HG03060 (cell line): Measurements from ENCODE around the gene PCDH9.
"Not testable (repeated sequence)": the region's sequence is repeated elsewhere in the genome, so short reads cannot be mapped to it uniquely, and the experiment has no call there.

ENCODE experiments used
- ATAC-seq: cut with Tn5 transposase; IDR thresholded peaks from one replicate; pipeline ENCODE4 v1.9.1; 2021; ENCODE audit warnings: low read depth, moderate number of reproducible peaks; ENCODE audit not compliant: unreplicated experiment

PCDH9 gene

DNA sequence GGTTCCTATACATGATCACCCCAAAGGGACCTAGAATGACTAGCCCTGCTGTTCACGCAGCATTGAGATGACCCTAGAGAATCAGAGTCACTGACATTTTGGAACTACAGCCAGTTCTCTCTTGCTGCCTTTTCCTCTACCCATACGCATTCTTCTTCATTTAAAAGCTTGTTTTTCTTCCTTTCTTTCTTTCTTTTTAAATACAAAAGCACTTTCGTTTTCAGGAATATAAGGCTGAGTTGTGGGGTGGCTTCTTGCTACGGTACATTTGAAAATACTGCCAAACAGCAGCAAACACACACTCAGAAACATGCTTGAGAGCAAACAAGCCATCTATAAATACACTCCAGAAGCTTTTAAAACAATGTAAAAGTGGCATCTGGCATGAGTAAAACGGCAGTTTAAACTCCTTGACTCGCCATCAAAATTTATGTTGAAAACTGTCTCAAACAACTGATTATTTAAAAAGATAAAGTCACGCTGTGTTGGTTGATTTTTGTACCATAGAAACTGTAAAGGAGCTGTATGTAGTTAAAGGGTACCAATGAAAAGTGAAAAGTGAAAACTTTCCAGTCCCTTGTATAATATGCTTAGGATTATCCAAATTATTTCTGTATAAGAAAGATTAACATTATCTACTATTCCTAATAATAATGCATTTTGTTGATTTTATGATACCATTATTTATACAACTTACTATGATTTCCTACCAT, 95.6 kb downstream of the PCDH9 start:
- no peak for ATAC-seq

DNA sequence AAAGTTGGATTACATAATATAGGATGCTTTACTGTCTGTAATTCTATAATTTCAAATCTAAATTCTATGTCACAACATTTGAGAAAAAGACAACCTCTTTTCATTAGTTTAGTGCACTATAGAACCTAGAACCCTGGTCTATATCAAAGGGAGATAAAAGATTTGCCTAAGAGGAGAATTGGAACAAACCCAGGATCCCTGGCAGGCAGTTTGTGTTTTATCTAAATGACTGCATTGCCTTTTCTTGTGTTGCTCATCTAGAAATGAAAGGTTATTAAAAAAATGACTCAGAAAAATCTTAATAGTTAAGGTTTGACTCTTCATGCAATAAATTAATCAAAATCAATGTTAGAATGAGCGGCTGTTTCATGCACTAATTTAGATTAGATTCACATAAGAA, 96.7 kb downstream of the PCDH9 start:
- no peak for ATAC-seq

DNA sequence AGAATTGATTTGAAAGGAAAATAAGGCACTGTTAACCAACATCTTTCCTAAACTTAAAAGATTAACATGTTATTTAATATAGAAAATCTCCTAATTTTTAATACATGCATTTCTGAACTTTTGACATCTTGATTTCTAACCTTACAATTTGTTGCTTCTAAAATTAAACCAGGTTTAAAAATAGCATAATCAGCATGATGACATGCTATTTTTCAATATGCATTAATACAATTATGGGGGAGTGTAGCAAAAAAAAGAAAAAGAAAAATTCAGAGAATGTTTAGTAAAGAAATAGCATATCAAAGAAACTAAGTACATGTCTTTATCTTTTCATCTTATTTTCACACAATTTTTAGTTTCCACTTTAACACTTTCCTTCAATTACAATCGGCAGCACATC, 98.7 kb downstream of the PCDH9 start:
- no peak for ATAC-seq

DNA sequence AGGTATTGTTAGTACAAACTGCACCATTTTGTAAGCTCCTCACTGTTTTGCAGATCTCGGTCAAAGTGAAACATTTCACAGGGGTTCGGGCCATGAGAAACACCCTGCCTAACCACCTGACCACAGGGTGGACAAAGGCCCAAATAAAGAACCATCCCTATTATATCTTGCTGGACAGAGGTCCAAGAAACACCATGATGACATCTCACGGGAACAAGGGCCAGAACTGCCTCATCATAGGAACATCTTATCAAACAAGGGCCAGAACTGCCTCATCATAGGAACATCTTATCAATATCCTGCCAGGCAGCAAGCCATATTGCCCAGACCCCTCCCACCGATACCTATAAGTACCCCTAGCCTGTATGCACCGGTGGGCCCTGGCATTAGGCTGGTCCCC, 99.7 kb downstream of the PCDH9 start:
- ATAC-seq: no peak

DNA sequence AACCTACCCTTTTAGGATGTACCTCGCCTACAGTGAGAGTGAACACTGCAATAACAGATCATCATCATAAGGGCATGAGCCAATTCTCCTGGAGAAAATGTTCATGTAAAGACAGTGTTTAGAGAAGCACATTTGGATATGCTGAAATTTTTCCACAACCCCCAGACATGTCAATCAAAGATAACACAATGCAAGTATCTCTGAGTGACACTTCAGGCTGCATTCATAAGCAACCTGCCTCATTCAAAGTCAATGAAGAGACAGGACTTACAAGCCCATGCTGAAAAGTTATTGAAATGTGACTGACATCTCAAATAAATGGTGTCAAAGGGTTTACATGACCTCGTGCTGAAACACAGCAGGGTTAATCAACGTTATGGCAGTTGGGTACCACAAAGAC, 102.0 kb downstream of the PCDH9 start:
- ATAC-seq: no peak

DNA sequence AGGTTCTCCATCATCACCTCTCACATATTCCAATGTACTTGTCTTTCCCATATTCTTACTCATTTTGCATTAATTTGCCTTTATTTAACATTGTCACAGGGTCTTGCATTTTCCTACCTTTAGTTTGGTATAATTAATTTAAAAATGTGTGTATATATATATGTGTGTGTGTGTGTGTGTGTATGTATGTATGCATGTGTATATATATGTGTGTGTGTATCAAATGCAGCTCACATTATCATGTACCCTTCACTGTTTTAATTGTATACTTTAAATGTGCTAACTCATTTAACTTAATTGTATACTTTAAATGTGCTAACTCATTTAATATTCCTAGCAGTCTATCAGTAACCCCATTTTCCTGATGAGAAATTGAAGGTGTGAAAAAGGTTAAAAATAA, 104.5 kb downstream of the PCDH9 start:
- no peak for ATAC-seq

DNA sequence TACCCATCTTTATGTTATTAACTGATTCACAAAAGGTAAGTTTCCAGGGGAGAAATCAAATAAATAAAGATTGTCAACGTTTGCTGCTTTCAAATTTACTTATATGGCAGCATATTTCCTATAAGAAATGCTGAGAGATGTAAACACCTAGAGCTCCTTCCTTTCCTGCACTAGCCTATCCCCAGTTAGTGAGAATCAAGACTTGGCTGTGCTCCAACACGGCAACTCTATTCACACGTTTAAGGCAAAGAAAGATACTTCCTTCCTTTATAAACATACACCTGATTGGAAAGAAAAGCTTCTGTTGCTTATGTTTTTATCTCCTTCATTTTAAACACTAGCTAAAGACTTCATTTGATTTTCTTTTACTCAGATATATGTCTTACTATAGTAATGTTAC, 107.0 kb downstream of the PCDH9 start:
- no peak for ATAC-seq

DNA sequence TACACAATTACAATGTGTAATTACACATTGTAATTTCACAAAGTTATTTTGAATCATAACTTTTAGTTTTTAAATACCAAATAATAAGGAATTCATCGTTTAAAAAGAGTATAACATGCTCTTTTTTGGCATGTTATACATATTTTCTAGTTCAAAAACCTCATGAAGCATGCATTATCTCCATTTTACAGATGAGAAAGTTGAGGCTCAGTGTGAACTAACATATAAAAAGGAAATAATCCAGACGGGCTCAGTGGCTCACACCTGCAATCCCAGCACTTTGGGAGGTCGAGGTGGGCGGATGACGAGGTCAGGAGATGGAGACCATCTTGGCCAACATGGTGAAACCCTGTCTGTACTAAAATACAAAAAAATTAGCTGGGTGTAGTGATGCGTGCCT, 107.9 kb downstream of the PCDH9 start:
- no peak for ATAC-seq

DNA sequence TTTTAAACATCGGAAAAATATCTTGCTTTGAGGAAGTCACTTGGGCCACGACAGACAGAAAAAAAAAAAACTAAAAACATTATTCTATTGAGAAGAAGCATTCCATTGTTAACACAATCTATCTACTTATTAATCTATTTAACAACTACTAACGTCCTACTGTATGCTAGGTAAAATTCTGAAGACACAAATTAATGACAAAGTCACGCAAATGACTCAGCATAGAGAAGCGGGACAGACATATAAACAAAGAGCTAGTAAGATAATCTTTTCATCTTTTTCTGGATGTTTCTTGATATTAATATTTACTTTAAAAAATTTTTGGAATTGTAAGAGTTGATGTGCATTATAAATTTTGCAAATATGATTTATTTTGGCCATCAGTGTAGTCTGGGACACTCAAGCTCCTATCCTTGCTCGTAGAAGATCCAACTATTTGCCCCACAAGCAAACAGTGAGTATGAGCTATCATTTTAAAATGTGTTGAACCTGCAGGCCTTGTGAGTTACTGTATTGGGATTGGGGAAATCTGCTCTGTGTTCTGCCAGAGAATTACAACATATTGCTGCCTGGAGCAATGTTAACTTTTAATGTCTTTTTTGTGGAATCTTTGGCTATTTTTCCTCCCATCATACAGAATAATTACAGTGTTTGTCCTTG, 109.1 kb downstream of the PCDH9 start:
- no peak for ATAC-seq

DNA sequence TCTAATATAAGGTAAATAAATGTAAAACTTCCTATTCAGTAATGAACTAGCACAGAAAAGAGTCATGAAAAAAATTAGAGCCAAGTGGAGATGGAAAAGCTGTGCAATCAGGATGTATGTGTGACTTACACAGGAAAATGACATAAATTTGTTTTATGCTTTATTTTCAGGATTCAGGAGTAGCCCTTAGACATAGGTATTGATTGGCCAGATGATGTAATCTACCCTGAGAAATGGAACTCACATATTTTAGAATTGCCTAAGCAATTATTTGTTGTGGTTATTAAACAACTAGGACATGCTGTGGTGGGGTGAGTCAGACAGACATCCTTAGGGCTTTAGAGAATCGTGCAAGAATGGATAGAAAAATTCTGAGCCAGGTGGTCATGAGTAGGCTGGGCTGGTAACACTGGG, 110.6 kb downstream of the PCDH9 start:
- ATAC-seq: no peak

DNA sequence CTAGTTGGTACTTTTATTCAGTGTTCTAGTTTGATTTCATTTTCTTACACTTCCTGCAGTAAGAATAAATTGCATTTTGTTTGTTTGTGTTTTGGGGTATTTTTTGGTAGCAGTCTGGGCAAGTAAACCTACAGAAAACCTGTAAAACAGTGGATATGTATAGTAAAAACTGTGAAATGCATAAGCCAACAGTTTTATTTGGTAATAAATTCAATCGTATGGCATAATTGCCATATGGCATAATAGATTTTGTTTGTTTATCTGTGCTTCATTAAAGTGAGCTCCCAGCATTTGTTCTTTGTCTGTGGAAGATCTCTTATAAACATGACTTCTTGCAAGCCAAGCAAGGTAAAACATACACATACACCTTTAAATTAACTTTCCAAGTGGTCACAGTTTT, 111.9 kb downstream of the PCDH9 start:
- ATAC-seq: no peak

DNA sequence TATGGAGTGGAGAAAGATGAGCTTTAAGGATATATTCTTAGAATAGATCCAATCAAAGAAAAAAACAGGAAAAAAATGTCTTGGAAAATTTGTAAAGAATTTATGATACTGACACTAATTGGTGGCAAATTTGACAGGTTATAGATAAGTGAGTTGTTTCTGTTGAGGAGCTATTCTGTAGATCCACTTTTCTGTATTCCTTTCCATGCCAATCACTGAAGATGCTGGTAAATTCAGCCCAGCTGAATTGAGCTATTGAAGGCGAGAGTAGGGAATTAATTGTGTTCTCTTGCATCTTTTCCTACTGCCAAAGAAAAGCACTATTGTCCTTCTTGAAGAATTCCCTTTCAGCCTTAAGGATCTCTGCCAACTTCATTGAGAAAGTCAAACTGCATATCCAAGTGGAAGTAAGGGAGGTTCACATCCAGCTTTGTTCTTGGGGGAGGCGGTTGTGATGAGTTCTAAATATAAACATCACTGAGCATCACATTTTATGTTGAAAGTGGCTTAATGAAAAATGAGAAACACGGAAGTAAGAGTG, 113.1 kb downstream of the PCDH9 start:
- ATAC-seq: no peak

DNA sequence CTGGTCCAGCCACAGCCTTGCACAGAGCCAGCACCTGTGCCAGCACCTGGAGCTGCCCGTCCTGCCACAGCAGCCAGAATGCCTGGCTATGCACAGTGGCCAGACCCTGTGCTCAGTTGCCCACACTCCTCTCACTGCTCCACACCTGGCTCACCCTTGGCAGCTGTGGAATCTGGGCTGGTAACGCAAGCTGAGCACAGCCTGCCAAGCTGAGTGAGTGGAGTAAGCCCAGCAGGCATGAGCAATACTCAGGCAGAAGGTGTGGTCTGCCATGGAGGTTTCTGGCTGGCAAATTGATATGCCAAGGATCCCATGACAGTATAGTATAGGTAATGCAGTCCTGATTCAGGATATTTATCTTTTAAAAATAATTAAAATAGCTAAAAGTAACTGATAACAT, 122.2 kb downstream of the PCDH9 start:
- no peak for ATAC-seq

DNA sequence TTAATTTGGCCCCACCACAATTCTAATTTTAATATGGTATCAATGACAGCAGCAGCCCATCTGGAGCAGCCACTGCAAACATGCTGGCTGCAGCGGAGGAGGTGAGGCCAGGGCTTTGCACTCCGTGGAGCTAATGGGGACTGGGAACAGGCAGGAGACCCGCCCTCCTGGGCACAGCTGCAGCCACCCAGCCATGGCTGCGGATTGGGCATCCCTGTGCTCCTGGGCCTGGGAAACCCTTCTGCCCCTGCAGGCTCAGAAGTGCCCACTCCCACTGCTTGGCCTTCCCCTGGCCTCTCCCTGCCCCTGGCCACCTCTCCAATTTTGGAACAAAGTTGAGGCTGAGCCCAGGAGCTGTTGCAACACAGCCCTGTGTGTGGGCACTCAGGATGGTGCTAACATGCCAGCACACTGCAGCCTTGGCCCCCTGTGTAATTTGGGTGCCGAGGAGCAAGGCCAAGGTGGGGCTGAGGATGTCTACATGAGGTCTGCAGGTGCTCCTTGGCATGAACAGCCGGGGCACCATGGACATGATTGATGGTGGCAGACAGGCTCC, 123.6 kb downstream of the PCDH9 start:
- no peak for ATAC-seq

DNA sequence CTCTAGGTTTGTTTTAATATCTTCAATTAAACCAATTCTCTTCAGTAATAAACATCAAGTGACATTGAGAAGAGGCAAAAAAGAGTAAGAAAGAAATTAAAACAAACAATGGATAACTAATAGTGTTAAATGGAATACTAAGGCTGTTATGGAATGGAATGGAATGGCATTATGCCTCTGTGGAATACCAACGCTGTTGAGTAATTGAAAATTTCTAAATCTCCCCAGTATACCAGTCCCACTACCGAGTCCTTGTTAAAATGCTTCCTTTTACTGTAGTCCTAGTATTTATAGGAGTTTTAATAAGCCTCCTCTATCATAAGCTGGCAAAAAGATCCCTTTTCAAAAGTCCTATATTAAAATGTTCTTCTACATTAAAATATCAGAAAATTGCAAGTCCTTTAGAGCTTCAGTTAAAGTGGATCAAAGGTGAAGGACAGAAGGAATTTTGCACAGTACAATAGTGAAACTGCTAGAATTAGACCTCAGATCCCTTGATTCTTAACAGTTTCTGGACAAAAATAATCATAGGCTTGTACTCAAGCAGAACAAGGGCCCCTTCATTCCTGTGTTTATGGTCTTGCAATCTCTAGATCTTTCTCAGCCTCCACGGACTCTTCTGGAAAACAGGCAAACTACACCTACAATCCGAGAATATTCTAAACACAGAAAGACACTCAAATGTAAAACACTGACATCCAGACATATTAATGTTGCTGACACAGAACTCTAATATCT, 128.2 kb downstream of the PCDH9 start:
- no peak for ATAC-seq

DNA sequence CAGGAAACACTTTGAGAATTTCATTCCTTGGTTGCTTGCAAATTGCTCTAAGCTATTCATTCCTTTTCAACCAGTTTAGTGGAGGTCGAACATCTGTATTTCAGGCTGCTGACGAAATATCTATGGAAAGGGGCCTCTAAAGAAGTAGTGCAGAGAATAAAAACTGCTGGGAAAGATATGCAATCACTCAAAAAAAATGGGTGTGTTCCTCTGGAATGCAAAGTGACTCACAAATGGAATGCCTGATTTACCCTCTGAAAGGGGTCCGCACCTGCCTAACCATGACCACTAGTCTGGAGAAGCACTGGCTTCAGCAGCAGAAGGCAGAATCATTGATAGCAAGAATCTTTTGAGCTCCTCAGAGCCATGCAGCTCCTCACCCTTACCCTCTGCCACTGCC, 129.4 kb downstream of the PCDH9 start:
- ATAC-seq: no peak

DNA sequence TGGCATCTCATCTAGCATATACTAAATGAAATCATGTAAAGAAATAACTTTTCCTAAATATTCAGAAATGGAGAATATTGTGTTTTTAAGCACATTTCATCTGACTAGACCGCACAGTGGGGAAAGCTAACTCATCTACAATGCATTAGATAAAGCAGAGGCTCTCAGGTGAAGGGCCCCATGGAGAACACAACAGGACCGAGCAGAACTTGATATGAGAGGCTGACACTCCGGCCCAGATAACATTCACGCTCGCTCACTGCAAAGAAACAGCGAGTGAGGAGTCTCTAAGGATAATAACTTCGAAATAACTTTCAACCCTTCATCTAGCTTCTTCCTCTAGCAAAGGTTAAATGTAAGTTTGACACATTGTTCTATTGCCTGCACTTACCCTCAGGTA, 130.6 kb downstream of the PCDH9 start:
- no peak for ATAC-seq

DNA sequence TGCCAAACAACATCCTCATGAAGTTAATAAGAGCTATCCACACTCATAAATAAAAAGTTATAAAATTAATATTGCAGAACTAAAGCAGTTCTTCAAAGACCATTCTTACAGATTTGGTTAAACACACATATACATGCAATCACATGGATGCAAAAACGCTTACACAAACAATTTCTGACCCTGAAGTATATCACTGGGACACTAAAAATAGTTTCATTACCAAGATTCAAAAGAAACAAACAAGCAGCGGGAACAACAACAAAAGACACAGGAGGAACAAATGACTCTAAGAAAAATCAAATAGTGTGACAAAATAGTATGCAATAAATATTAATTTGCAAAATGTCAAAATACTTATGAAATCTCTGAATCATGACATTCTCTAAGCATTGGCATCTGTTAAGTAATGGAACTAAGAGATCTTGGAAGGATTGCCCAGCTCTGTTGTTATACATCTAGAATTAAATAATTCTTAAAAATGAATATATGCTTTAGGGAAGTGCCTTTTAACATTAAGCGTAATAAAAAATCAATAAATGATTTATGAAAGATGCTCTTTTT, 132.2 kb downstream of the PCDH9 start:
- no peak for ATAC-seq

DNA sequence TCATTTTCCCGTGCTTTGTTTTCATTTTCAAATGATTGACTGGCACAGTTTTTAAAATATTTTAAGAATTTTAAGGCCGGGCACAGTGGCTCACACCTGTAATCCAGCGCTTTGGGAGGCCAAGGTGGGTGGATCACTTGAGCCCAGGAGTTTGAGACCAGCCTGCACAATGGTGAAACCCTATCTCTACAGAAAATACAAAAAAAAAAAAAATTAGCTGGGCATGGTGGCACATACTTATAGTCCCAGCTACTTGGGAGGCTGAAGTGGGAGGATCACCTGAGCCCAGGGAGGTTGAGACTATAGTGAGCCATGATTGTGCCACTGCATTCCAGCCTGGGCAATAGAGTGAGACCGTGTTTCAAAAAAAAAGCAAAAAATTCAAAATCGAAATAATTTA, 133.2 kb downstream of the PCDH9 start:
- not testable (repeated sequence) for ATAC-seq

DNA sequence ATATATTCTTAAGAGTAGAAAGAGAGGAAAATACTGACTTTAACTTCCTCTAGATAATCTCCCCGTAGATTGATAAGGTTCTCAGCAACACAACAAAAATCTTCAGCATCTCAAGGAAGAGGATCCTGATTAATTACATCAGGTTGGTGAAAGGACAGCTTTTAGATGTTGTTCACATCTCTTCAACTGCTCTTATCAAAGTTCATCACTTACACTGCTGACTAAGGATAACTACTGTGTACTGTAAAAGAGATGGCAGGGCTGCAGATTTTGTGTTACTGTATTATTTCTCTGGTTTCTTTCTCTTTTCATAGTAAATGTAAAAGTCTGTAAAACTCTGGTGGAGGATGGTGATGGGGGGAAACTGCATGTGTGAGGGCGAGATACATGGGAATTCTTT, 133.7 kb downstream of the PCDH9 start:
- ATAC-seq: no peak

DNA sequence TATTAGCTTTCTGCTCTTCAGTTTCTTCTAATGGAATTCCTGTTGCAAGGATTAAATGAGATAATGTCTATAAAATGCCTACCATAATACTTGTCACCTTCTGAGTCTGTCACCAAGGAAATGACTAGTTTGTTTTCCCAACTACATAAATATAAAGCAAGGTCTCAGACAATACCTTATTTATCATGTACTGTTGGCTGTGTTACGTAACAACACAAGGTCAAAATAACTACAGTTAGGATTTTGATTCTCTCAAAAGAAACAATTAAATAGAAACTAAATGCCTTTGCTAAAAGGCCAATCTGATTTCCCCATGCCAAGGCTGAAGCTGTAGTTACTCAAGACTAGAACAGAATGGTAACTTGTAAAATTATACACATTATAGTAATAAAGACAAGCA, 134.5 kb downstream of the PCDH9 start:
- ATAC-seq: no peak
